ENCODE data around the gene CREB1.

The CREB1 gene

DNA sequence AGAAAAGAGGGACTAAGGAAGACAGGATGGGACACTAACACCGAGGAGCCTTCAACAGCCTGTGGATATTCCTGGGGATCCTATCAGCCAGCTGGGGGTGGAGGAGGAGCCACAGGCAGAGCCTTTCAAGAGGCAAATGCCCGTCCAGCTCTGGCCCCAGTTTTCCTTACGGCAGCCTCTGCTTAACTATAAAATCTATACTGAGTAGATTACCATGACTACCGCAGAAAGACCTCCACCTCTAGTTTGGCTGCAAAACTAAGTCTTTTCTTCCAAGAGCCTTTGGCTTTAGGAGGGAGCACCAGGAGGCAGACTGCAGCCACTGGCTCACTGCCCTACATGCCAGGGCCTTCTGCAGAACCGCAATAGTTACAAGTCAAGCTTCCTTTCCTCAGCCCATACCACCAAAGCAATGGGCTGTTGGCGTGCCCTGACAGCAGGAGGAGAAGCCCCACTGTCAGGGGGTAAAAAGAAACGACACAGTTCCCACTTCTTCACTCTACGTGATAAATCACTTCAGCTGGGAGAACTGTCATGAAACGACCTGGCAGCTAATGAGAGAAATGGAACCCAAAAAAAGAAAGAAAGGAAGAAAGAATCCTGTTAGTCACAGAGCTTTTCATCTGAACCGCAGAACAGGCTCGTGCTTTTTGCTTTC is 25.1 kb upstream of the CREB1 start:
- DNase-seq: no peak

DNA sequence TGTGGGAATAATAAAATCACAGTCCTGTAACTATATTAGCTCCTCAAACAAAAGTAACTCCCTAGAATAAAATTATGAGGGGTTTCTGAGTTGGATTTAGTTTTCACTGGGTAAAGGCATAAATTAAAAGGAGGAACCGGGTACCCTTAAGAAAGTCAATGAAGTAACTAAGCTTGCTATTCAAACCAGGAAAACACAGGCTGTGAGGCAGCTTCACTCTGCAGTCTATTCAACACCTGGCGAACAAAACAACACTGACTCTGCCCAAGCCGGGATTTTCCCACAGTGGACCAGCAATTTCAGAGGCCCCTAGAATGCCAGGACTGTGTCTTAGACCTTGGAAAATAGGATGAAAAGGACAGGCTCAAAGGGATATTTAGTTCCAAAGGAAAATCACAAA is 24.6 kb upstream of the CREB1 start:
- no peak for DNase-seq

DNA sequence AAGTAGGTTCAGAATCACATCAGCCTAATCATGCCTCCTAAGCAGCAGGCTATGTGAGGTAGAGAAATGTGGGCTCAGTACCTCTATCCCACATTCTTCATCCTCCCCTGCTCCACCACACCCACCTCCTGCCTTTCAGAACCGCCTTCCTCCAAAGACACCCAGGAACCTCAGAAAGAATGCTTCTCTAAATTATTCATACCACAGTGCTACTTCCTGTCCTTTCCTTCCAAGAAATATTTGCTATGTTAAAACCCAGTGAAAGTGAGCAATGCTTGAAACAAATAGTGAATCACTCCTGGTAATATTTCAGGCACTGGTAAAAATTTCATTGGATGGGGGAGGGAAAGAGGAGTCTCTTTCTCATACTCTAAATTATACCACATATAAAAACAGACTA is 24.0 kb upstream of the CREB1 start:
- no peak for DNase-seq

DNA sequence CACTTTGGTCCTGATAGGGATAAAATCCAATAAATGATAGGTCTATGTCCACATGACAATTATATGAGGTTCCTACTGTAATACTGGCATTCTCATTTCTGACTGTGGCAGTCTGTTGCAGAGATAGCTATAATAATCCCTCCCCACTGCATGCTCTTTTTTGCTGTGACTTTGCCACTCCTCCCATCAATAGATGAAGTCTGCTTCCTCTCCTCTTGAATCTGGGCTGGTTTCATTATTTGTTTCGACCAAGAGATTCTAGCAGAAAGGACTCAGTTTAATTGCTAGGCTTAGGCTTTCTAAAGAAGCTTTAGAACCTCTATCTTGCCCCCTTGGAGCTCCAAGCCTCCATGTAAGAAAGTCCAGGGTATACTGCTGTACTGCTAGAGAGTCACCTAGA is 23.3 kb upstream of the CREB1 start:
- DNase-seq: no peak

- DNase-seq: no peak
These were observed 19.6 kb upstream of the CREB1 start for GRCh38 chr2:207510148-207510547.

- DNase-seq: no peak
These were observed 17.9 kb upstream of the CREB1 start for GRCh38 chr2:207511851-207512250.

- DNase-seq: no peak
These were observed 17.4 kb upstream of the CREB1 start for GRCh38 chr2:207512356-207512755.

DNA sequence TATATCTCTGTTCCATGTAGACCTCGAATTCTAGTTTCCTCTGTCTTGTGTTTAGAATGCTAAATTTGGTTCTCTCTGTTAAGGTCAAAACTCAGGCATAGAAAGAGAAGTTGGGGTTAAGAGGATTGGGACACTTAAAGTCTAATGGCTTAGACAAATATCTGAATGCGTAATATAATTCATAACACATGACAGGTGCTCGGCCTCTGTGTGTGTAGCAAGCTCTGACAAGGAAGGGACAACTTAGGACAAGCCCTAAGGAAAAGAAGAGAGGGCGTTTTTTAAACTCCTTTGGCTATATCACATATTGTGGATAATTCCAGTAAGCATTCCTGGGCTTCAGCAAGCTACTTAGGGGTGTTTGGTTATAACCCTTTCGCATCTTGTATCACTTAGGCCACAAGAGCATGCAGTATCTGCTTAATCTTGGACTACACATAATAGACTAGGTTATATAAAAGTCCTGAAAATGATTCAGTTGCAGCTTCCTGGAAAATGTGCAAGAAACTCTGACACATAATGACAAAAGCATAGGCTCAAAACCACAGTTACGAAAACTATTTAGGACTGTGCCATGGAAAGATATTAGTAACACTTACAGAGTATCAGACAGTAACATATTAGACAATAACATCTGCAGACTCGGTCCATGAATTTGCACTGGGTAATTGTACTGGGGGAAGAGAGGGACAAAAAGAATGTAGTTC is 16.1 kb upstream of the CREB1 start:
- DNase-seq: no peak

DNA sequence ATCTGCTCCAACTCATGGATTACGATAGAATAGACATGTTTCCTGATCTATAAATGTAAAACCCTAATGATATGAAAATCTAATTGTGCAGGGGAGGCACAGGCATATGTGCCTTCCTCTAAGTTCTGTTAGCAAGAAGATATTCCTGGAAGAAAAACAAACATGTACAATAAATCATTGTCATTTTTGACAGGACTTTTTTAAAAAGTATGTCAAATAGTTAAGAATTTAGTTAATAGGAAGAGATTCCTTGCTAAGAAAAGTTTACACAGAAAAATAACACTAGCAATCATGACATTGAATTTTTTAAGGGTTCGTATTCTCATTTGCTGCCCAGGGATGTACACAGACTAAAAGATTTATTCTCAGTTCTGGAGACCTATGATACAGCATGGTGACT is 15.3 kb upstream of the CREB1 start:
- DNase-seq: no peak

GRCh38 chr2:207515671-207516070 is 14.1 kb upstream of the CREB1 start:
- DNase-seq: no peak

- no peak for DNase-seq
These were observed 13.6 kb upstream of the CREB1 start for GRCh38 chr2:207516206-207516605.

DNA sequence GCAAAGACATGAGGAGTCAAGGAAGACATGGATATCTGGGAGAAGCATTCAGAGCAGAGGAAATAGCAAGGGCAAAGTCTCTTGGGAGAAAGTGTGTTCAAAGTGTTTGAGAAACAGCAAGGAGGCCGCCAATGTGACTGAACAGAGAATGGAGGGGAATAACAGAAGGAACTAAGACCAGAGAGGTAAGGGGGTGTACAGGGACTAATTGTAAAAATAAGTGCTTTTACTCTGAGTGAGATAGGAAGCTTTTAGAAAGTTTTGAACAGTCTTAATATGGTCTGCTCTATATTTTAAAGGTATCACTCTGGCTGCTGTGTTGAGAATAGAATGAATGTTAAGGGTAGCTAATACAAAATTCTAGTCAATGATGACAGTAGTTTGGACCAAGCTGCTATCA is 6.8 kb upstream of the CREB1 start:
- no peak for DNase-seq

DNA sequence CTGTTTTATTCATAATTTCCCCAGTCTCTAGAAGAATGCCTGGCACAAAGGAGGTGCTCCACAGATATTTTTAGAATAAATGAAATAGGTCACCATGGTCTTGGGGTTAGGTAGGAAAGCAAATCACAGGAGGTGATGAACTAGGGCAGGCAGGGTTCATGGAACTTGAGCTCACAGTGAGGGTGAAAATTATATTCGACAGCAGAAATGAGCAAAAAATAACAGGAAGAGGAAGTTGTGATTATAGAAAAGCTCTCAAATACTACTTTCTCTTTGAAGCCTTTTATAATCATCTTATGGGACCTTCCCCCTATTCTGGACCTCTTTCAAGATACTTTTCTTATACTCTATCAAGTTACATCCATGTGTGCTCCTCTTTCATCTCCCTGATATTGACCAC is 4.5 kb upstream of the CREB1 start:
- no peak for DNase-seq

- no peak for DNase-seq
These were observed 807 bp upstream of the CREB1 start for GRCh38 chr2:207528980-207529329.

- peak; percentile 48 for DNase-seq
These were observed 634 bp downstream of the CREB1 start for GRCh38 chr2:207530160-207531031.

DNA sequence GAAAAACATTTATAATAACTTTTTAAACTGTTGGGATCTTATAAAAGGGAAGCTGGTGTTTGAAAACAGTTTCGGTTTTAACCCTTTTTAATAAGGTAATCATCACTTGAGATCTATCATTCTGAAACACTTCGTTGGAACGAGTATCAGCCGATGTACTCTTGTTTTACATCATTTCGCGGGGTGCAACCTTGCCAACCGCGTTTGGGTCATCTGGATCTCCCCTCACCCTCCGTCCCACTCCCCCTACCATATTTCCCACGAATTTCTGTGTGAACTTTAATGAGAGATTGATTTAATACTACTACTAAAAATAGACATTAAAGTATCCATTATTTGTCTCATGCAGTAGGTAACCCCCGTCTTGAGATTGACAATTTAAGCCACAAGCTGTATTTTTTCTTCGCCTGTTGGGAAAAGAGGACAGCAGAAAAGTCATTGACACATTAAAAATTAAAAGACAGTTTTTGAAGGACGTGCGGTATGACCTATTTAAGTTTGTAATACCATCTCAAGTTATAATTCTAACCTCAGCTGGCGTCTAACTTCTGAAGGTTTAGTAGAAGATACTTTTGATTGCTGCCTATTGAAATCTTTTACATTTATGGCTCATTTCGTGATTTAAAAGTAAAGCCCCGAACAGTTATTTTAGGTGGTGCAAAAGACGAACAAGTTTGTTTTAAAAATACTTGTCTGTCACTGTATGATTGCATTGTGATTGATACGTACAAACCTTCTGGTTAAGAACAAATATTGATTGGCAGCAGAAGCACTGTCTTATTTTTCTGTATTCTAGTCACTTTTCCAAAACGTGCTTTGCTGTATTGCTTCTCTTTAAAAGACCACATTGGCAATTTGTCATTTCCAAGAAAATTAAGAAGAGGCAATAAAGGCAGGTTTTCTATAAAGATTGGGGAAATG is 1.5 kb downstream of the CREB1 start:
- DNase-seq: peak; percentile 43

GRCh38 chr2:207532676-207533075 is 2.9 kb downstream of the CREB1 start:
- no peak for DNase-seq

DNA sequence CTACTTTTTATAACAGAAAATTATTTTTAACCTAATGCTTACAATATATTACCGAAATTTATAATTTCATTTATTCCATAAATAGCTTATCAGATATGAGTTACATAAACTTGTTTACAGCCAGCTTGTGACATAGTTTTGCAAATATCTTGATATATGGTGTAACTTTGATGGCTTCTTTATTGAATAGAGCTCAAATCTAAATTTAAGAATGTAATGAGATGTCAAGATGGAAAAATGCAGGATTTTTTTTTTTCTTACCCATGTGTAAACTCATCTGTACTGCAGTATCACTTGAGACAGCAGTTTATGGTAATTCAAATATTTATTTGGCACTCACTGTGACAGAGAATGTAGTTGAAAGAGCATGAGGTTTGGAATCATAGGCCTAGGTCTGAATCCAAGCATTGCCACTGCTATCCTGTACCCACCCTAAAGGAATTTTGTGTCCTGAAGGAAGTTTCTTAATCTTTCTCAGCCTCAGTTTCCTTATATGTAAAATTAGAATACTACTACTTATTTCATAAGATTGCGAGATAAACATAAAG is 3.8 kb downstream of the CREB1 start:
- no peak for DNase-seq

DNA sequence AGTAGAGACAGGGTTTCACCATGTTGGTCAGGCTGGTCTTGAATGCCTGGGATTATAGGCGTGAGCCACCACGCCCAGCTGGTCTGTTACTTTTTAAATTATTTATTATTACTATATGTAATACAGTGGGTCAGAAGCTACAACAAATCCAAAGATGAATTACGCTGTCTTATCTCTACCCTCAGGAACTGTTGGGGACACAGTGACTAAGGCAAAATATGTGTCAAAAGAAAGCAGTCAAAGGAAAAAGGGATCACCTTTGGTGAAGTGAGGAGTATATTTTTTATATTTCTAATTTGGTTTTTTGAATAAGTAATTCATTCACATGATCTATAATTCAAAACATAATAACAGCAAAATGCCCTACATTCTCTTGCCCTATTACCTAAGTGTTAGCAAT is 4.7 kb downstream of the CREB1 start:
- DNase-seq: no peak

GRCh38 chr2:207539470-207539869 is 9.7 kb downstream of the CREB1 start:
- DNase-seq: no peak

DNA sequence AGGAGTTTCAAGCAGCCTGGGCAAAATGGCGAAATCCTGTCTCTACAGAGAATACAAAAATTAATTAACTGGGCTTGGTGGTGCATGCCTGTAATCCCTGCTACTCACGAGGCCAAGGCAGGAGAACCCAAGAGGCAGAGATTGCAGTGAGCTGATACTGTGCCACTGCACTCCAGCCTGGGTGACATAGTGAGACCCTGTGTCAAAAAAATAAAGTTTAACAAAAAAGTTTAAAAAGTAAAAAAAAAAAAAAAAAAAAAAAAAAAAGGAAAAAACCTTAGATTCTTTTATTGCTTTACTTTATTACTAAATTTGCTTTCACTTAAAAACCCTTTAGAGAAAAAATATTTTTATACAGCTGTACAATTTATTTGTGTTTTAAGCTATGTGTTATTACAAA is 10.7 kb downstream of the CREB1 start:
- DNase-seq: no peak

DNA sequence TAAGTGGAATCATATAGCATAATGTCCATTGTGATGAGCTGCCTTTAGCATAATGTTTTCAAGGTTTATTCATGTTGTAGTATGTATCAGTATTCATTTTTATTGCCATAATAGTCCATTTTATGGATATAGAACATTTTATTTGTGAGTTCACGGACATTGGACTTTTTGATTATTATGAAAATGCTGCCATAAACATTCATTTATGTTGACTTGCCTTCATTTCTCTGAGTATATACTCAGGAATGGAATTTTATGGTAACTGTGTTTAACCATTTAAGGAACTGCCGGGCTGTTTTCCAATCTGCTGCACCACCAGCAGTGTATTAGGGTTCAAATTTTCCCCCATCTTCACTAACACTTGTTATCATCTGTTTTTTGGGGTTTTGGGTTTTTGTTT is 12.2 kb downstream of the CREB1 start:
- DNase-seq: no peak

DNA sequence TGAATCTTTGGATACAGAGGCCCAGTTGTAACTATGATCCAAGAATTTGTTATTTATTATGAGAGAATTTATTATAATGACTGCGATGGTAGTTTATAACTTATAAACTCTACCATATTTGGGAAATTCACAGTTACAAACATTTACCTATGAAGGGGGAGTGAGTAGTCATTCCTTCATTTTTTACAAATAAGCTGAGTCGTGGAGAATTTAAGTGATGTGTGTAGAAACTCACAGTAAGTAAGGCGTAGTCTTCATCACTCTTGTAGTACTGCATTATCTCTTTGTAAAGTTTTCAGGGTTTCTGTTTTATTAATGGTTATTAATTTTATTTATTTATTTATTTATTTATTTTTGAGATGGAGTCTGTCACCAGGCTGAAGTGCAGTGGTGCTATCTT is 13.5 kb downstream of the CREB1 start:
- DNase-seq: no peak

Data from NCI-H748 treated with DMSO at 0.1 percent for 48 hours (cell line).